ENCODE measurements around the gene PRXL2A. TPM values are rescaled to one million over a fixed set of nuclear protein-coding genes. Genes with fewer than 3 reads are reported as not detected.

Gene PRXL2A
- total and polyA plus RNA-seq, 7 donors, result 19.0 to 51.8 (median 35.8) TPM

DNA sequence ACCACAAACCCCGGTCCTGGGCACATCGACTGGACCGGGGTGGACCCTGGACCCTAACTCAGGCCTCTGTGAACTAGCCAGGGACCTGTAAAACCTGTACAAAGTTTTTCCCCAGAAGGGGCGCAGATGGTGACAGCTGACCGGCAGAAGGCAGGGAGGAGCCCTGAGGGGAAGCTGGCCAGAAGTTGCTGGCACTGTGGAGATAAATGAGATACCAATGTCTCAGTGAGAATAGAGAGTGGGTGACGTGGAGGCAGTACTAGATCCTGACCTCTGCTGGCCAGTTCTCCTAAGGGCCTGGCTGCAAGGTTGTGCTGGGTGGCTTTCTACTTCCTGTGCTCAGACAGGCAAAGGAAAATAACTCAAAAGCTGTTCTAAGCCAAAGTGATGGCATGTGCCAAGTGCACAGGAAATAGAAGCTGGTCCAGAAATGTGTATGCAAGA, 35.2 kb downstream of the PRXL2A start:
- WGBS, 3 donors, result 40 to 57% (median 57%) methylated on average over 6 of the region's 6 CpGs
- intact Hi-C loops (cut with DNase I), result loop anchor here (5.0 kb wide), 2 partner anchors 56 to 61 kb away; no protein-coding TSS in a partner anchor
- H3K4me1 ChIP-seq, result no peaks in the 10 kb centered on the region
- DNase-seq (no peak), ATAC-seq (peak in 2 of 4 donors; percentile 57 to 68)
- no peak overlapping the region for H3K4me3 ChIP-seq
- H3K27ac ChIP-seq, result no peak overlapping the region
- no peaks in the 10 kb centered on the region for H3K27me3 ChIP-seq (ENCODE audit: insufficient read depth in 3 of 3, low read length in 2 of 3)
- TF ChIP-seq, protein P1, sequence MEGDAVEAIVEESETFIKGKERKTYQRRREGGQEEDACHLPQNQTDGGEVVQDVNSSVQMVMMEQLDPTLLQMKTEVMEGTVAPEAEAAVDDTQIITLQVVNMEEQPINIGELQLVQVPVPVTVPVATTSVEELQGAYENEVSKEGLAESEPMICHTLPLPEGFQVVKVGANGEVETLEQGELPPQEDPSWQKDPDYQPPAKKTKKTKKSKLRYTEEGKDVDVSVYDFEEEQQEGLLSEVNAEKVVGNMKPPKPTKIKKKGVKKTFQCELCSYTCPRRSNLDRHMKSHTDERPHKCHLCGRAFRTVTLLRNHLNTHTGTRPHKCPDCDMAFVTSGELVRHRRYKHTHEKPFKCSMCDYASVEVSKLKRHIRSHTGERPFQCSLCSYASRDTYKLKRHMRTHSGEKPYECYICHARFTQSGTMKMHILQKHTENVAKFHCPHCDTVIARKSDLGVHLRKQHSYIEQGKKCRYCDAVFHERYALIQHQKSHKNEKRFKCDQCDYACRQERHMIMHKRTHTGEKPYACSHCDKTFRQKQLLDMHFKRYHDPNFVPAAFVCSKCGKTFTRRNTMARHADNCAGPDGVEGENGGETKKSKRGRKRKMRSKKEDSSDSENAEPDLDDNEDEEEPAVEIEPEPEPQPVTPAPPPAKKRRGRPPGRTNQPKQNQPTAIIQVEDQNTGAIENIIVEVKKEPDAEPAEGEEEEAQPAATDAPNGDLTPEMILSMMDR (IDR thresholded peaks at IDR 0.05), result peak; percentile 15
- H3K9me3 ChIP-seq, result no peaks in the 10 kb centered on the region
- no peaks in the 10 kb centered on the region for H3K36me3 ChIP-seq (ENCODE audit: insufficient read depth in 1 of 2, low read depth in 1 of 2)

- Histone ChIP-seq H3K36me3 (ENCODE audit: insufficient read depth in 1 of 2, low read depth in 1 of 2) (no peaks in the 10 kb centered on the region), H3K4me1 (no peaks in the 10 kb centered on the region), H3K27ac (no peak overlapping the region), H3K9me3 (no peaks in the 10 kb centered on the region), H3K27me3 (ENCODE audit: insufficient read depth in 3 of 3, low read length in 2 of 3) (no peaks in the 10 kb centered on the region), H3K4me3 (no peak overlapping the region)
- 56 to 65% (median 57%) methylated on average over 2 of the region's 2 CpGs for WGBS, 3 donors
- DNase-seq, result no peak
- intact Hi-C loops (cut with DNase I), result loop anchor here (1.0 to 5.0 kb wide), 4 partner anchors 57 to 62 kb away; no protein-coding TSS in a partner anchor
- TF ChIP-seq, protein P1 (IDR thresholded peaks at IDR 0.05), result no peak
- ATAC-seq, result no peak
These were observed 35.8 kb downstream of the PRXL2A start for GRCh38 chr10:80444124-80444523.

- ATAC-seq, result peak; percentile 90 to 98 (median 94)
- 18 to 22% (median 20%) methylated on average over 11 of the region's 11 CpGs for WGBS, 3 donors
- Histone ChIP-seq H3K36me3 (ENCODE audit: insufficient read depth in 1 of 2, low read depth in 1 of 2) (no peaks in the 10 kb centered on the region), H3K9me3 (no peaks in the 10 kb centered on the region), H3K4me3 (no peak overlapping the region), H3K27ac (no peak overlapping the region), H3K27me3 (ENCODE audit: insufficient read depth in 3 of 3, low read length in 2 of 3) (no peaks in the 10 kb centered on the region), H3K4me1 (no peaks in the 10 kb centered on the region)
- intact Hi-C loops (cut with DNase I), result loop anchor here (1.0 to 5.0 kb wide), 4 partner anchors 57 to 62 kb away; no protein-coding TSS in a partner anchor
- TF ChIP-seq, protein P1 (IDR thresholded peaks at IDR 0.05), result peak; percentile 69
- DNase-seq, result peak; percentile 67 to 77
These were observed 36.4 kb downstream of the PRXL2A start for GRCh38 chr10:80444646-80445319.

DNA sequence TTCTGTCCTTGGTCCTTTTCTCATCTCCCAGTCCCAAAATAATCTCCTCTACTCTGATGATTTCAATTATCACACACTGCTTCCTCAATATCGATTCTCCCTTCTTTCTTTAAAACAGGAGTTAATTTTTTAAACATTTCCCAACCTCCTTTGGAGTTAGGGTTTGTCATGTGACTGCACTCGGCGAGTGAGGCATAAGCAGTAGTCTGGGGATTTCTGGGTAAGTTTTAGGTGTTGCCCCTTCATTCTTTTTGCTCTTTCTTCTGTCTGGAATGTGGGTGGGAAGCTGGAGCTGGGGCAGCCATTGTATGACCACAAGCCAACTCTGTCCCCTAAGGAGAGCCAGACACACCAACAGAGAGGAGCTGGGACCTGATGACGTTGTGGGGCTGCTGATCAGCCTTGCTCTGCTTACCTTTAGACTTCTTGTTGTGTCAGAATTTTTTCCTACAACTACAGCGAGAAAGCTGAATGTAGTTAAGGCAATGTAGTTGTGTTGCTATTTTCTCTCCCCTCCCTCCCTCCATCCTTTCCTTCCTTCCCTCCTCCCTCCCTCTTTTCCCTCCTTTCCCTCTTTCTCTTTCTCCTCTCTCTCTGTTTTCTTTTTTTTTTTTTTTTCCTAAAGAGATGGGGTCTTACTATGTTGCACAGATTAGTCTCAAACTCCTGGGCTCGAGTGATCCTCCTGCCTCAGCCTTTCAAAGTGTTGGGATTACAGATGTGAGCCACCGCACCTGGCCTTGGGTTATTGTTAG, 39.3 kb downstream of the PRXL2A start:
- Histone ChIP-seq H3K36me3 (ENCODE audit: insufficient read depth in 1 of 2, low read depth in 1 of 2) (no peaks in the 10 kb centered on the region), H3K27ac (no peak overlapping the region), H3K4me3 (no peak overlapping the region), H3K4me1 (no peaks in the 10 kb centered on the region), H3K27me3 (ENCODE audit: insufficient read depth in 3 of 3, low read length in 2 of 3) (no peaks in the 10 kb centered on the region), H3K9me3 (no peaks in the 10 kb centered on the region)
- TF ChIP-seq, protein P1 (IDR thresholded peaks at IDR 0.05), result no peak
- intact Hi-C loops (cut with DNase I), result loop anchor here in 1 of 2 donors (2.0 kb wide), 1 partner anchor 51 kb away; no protein-coding TSS in a partner anchor
- 65 to 79% (median 71%) methylated on average over 7 of the region's 7 CpGs for WGBS, 3 donors
- DNase-seq (no peak), ATAC-seq (no peak)

Measured in psoas muscle (tissue), 8 donors.